Measurements from ENCODE around the gene CHD2.

DNA sequence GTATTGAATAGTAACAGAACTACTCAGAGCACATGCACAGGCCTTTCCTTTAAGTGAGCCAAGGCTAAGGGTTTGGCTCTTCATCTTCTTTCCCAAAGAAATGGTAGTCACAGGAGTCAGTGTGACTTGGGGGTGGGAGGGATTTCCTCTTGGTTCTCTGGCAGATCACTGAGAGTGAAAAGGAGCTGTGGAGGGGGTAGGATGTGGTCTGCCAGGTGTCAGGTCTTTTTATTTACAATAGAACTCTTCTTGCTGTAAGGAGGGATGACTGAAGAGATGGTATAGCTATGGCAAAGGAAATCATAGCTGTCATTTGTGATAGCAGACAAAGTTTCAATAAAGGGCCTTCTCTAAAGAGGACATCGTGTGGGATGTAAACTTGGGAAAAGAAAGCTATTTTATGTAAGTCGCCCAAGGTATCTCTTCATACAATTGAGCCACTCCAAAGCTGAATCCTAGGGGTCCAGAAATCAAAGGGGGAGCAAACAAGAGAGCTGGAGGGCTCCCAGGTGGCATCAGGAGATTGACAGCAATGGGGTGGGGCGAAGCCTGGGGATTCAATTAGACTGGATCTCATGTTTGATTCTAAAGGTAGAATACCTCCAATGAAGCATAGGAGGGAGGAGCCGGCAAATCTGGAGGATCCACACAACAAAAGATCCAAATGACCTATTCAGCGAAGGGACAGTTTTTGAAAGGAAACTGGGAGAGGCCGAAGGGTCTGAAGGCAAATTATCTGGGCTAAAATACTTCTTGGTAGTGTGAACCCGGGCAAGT lies 20.0 kb upstream of the CHD2 start:
- TF ChIP-seq CTCF (IDR thresholded peaks at IDR 0.05; ENCODE audit: insufficient read depth, low read depth, low read length) (no peak), EZH2 (IDR thresholded peaks at IDR 0.05; ENCODE audit: insufficient read depth, low read length) (no peak)

All from astrocyte (in vitro differentiated cells and primary cell).